ENCODE data around the gene LARP4B.

Gene LARP4B

GRCh38 chr10:855671-856070 lies 75.8 kb downstream of the LARP4B start:
- Histone ChIP-seq H3K9me2 (replicated peaks; ENCODE audit: control insufficient read depth, low read length) (no peaks in the 10 kb centered on the region), H3F3A (ENCODE audit: control insufficient read depth, insufficient read depth) (peaks cover 18% of the 10 kb centered on the region), H3K36me3 (ENCODE audit: control insufficient read depth, low read length) (peaks cover 85% of the 10 kb centered on the region), H3K4me2 (ENCODE audit: low read length) (no peak overlapping the region), H4K20me1 (ENCODE audit: control insufficient read depth, insufficient read depth, low read depth, low read length) (peaks cover 6% of the 10 kb centered on the region; the same call in 1 of the 2 replicates), H3K79me2 (ENCODE audit: control insufficient read depth, low read length) (peaks cover 92% of the 10 kb centered on the region), H3K27ac (ENCODE audit: low read depth, low read length) (no peak overlapping the region), H3K27me3 (ENCODE audit: control insufficient read depth, low read length) (no peaks in the 10 kb centered on the region), H3K9me3 (ENCODE audit: control insufficient read depth, insufficient read depth, low read length) (no peaks in the 10 kb centered on the region), H3K4me3 (ENCODE audit: low read length) (no peak overlapping the region), H3K4me1 (ENCODE audit: control insufficient read depth, low read length) (peaks cover 47% of the 10 kb centered on the region)
- TF ChIP-seq EZH2phosphoT487 (IDR thresholded peaks at IDR 0.05; ENCODE audit: borderline replicate concordance, low read length) (no peak), CTCF (IDR thresholded peaks at IDR 0.05; ENCODE audit: low read depth, low read length, poor library complexity, severe bottlenecking) (no peak)

- Histone ChIP-seq H3K36me3 (ENCODE audit: control insufficient read depth, low read length) (peaks cover 85% of the 10 kb centered on the region), H3K27me3 (ENCODE audit: control insufficient read depth, low read length) (no peaks in the 10 kb centered on the region), H3K9me2 (replicated peaks; ENCODE audit: control insufficient read depth, low read length) (no peaks in the 10 kb centered on the region), H3F3A (ENCODE audit: control insufficient read depth, insufficient read depth) (peaks cover 18% of the 10 kb centered on the region), H3K4me2 (ENCODE audit: low read length) (no peak overlapping the region), H3K79me2 (ENCODE audit: control insufficient read depth, low read length) (peaks cover 92% of the 10 kb centered on the region), H3K4me1 (ENCODE audit: control insufficient read depth, low read length) (peaks cover 47% of the 10 kb centered on the region), H3K27ac (ENCODE audit: low read depth, low read length) (no peak overlapping the region), H3K4me3 (ENCODE audit: low read length) (no peak overlapping the region), H3K9me3 (ENCODE audit: control insufficient read depth, insufficient read depth, low read length) (no peaks in the 10 kb centered on the region), H4K20me1 (ENCODE audit: control insufficient read depth, insufficient read depth, low read depth, low read length) (peaks cover 6% of the 10 kb centered on the region; the same call in 1 of the 2 replicates)
- TF ChIP-seq CTCF (IDR thresholded peaks at IDR 0.05; ENCODE audit: low read depth, low read length, poor library complexity, severe bottlenecking) (no peak), EZH2phosphoT487 (IDR thresholded peaks at IDR 0.05; ENCODE audit: borderline replicate concordance, low read length) (no peak)
Measured at GRCh38 chr10:855079-855478, 76.4 kb downstream of the LARP4B start.

- H3K4me1 ChIP-seq (ENCODE audit: control insufficient read depth, low read length), result peaks cover 47% of the 10 kb centered on the region
- TF ChIP-seq CTCF (IDR thresholded peaks at IDR 0.05; ENCODE audit: low read depth, low read length, poor library complexity, severe bottlenecking), result no peak
- TF ChIP-seq EZH2phosphoT487 (IDR thresholded peaks at IDR 0.05; ENCODE audit: borderline replicate concordance, low read length), result no peak
- H3K4me3 ChIP-seq (ENCODE audit: low read length), result no peak overlapping the region
- no peaks in the 10 kb centered on the region for H3K9me2 ChIP-seq (replicated peaks; ENCODE audit: control insufficient read depth, low read length)
- H4K20me1 ChIP-seq (ENCODE audit: control insufficient read depth, insufficient read depth, low read depth, low read length), result peaks cover 11% of the 10 kb centered on the region
- H3F3A ChIP-seq (ENCODE audit: control insufficient read depth, insufficient read depth), result peaks cover 18% of the 10 kb centered on the region
- no peaks in the 10 kb centered on the region for H3K9me3 ChIP-seq (ENCODE audit: control insufficient read depth, insufficient read depth, low read length)
- H3K27me3 ChIP-seq (ENCODE audit: control insufficient read depth, low read length), result no peaks in the 10 kb centered on the region
- H3K79me2 ChIP-seq (ENCODE audit: control insufficient read depth, low read length), result peaks cover 95% of the 10 kb centered on the region
- peak overlapping the region; percentile 63 for H3K27ac ChIP-seq (ENCODE audit: low read depth, low read length)
- H3K36me3 ChIP-seq (ENCODE audit: control insufficient read depth, low read length), result peaks cover 85% of the 10 kb centered on the region
- peak overlapping the region; percentile 72 for H3K4me2 ChIP-seq (ENCODE audit: low read length)
Measured at GRCh38 chr10:853017-853416, 78.5 kb downstream of the LARP4B start.

Data from DOHH2 (cell line).